ENCODE data around the gene ACVRL1.
A peak's percentile ranks its signal among the peaks of the same experiment; 100 is the strongest.

GRCh38 chr12:51891843-51892242 is 15.5 kb upstream of the ACVRL1 start:
- TF ChIP-seq MAX (IDR thresholded peaks at IDR 0.05) (no peak), ZBTB7A (IDR thresholded peaks at IDR 0.05; ENCODE audit: low read depth) (no peak), YY1 (IDR thresholded peaks at IDR 0.05; ENCODE audit: low read depth) (no peak), TAF1 (IDR thresholded peaks at IDR 0.05; ENCODE audit: low read depth) (no peak), NFIC (IDR thresholded peaks at IDR 0.05) (no peak), CREB1 (IDR thresholded peaks at IDR 0.05; ENCODE audit: low read depth) (no peak), EP300 (IDR thresholded peaks at IDR 0.05; ENCODE audit: borderline replicate concordance) (no peak), TCF12 (IDR thresholded peaks at IDR 0.05; ENCODE audit: low read depth) (no peak), USF1 (IDR thresholded peaks at IDR 0.05) (no peak), CEBPB (IDR thresholded peaks at IDR 0.05) (no peak), FOXM1 (IDR thresholded peaks at IDR 0.05; ENCODE audit: borderline replicate concordance, low read depth) (no peak), RAD21 (IDR thresholded peaks at IDR 0.05; ENCODE audit: low read depth) (peak; percentile 33; the same call in 1 of the 2 replicates)

All from Ishikawa (cell line).